ENCODE data around the gene FLRT1.
"Not testable (repeated sequence)": the region's sequence is repeated elsewhere in the genome, so short reads cannot be mapped to it uniquely, and the experiment has no call there.

FLRT1 gene

DNA sequence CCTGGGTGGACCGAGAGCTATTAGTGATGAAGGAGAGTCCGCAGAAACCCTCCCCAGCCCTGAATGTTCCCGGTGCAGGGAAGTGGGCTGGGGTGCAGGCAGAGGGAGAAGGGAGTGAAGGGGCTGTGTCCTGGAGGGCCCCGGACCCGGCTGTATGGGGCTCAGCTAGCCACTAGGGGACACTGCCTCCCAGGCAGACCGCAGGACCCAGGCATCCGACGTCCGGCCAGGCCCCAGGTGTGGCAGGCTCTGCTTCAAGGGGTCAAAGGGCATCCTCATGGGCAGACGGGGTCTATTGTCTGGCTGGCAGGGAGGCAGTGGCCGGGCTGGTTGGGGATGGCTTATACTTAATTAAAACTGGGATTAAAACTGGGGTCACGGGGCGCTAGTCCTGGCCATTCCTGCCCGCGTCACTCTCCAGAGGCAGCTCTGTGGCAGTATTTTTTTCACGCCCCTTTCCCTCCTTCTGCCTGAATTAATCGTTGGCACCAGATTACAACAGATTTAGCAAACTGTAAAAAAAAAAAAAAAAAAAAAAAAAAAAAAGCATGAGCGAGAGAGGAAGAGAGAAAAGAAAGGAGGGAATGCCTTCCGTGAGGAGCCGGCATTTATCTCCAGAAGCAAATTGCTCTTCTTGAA lies 5.1 kb downstream of the FLRT1 start:
- no peak overlapping the region for H3K4me3 ChIP-seq (ENCODE audit: low read length)
- TF ChIP-seq, protein P1, sequence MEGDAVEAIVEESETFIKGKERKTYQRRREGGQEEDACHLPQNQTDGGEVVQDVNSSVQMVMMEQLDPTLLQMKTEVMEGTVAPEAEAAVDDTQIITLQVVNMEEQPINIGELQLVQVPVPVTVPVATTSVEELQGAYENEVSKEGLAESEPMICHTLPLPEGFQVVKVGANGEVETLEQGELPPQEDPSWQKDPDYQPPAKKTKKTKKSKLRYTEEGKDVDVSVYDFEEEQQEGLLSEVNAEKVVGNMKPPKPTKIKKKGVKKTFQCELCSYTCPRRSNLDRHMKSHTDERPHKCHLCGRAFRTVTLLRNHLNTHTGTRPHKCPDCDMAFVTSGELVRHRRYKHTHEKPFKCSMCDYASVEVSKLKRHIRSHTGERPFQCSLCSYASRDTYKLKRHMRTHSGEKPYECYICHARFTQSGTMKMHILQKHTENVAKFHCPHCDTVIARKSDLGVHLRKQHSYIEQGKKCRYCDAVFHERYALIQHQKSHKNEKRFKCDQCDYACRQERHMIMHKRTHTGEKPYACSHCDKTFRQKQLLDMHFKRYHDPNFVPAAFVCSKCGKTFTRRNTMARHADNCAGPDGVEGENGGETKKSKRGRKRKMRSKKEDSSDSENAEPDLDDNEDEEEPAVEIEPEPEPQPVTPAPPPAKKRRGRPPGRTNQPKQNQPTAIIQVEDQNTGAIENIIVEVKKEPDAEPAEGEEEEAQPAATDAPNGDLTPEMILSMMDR (conservative IDR thresholded peaks at IDR 0.05; ENCODE audit: low read depth, low read length) = peak; percentile 73
- DNase-seq (ENCODE audit: low read depth) = peak; percentile 48

DNA sequence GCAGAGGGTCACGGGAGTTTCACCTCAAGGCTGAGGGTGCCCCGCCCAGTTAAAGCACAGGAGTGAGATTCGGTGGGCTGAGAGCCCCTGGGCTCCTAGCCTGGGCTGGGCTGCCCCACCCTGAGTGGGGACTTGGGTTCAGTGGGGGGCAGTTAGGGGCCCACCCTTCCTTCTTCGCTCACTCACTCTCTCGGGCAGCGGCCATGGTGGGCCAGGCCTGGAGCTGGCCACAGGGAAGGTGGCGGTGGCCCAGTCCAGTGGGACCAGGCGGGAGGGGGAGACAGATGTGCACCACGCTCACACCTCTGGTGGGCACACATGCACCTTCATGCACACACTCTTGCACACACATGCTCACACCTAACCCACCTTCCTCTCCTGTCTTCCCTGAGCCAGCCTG lies 6.1 kb downstream of the FLRT1 start:
- TF ChIP-seq, protein P1 (conservative IDR thresholded peaks at IDR 0.05; ENCODE audit: low read depth, low read length) = no peak
- DNase-seq (ENCODE audit: low read depth) = no peak
- no peak overlapping the region for H3K4me3 ChIP-seq (ENCODE audit: low read length)

- no peak overlapping the region for H3K4me3 ChIP-seq (ENCODE audit: low read length)
- TF ChIP-seq, protein P1 (conservative IDR thresholded peaks at IDR 0.05; ENCODE audit: low read depth, low read length) = no peak
- DNase-seq (ENCODE audit: low read depth) = no peak
Observed at GRCh38 chr11:64042301-64042700, 6.6 kb downstream of the FLRT1 start.

DNA sequence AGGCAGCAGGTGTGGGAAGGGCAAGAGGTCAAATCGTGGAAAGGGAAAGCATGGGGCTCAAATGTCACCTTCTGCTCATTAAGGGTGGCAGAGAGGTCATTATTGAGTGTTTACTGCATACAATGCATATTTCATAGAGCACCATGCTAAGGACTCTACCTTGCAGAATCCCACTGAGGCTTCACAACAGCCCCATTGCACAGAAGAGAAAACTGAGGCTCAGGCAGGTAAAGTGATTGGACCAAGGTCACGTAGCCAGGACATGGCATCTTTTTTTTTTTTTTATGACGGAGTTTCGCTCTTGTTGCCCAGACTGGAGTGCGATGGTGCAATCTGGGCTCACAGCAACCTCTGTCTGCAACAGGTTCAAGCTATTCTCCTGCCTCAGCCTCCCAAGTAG lies 7.8 kb downstream of the FLRT1 start:
- H3K4me3 ChIP-seq (ENCODE audit: low read length) = no peak overlapping the region
- TF ChIP-seq, protein P1 (conservative IDR thresholded peaks at IDR 0.05; ENCODE audit: low read depth, low read length) = no peak
- no peak for DNase-seq (ENCODE audit: low read depth)

DNA sequence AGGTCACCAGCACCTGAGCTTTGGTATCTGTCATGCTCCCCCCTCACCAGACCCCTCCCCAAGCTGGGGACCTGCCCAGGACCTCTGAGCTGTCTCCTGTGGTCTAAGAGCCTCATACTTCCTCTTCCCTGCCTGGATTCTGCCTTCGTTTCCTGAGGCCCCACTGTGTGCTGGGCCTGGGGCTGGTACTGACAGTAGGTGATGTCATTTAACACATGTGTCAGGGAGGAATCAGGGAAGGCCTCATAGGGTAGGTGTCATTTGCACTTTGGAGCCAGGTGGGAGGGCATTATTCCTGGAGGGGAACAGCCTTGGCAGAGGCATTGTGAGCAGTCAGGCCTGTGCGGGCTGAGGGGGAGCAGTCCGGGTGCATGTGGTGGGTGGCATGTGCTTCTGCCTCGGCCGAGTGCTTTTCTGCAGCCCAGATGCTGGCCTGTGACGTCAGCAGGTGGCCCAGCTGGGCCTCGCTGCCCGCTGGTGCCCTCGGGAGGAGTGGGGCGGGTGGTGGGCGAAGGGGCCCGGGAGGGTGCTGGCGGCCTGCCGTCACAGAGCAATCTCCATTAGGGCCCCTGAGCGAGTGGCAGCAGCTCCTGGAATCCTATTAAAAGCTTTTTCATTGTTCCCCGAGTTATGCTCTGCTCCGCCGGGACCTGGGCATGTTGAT lies 9.1 kb downstream of the FLRT1 start:
- H3K4me3 ChIP-seq (ENCODE audit: low read length) = no peak overlapping the region
- TF ChIP-seq, protein P1 (conservative IDR thresholded peaks at IDR 0.05; ENCODE audit: low read depth, low read length) = no peak
- no peak for DNase-seq (ENCODE audit: low read depth)

DNA sequence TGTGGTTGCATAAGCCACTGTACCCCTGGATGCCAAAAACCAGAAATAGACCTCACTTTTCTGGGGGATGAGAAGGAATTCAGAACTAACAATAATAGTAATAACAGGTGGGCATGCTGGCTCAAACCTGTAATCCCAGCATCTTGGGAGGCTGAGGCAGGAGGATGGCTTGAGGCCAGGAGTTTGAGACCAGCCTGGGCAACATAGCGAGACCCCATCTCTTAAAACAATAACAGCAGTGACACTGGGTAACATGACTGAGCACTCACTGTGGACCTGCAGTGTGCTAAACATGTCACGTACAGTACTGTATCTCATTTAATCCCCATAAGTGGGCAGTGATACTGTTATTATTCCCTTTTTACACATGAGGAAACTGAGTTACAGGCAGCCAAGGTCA lies 10.0 kb downstream of the FLRT1 start:
- no peak for DNase-seq (ENCODE audit: low read depth)
- TF ChIP-seq, protein P1 (conservative IDR thresholded peaks at IDR 0.05; ENCODE audit: low read depth, low read length) = no peak

GRCh38 chr11:64047373-64047772 lies 11.6 kb downstream of the FLRT1 start:
- not testable (repeated sequence) for DNase-seq (ENCODE audit: low read depth)

More for the DNA sequence above, 10.0 kb downstream of the FLRT1 start:
- no peak overlapping the region for H3K4me3 ChIP-seq (ENCODE audit: low read length)

More at GRCh38 chr11:64047373-64047772, 11.6 kb downstream of the FLRT1 start:
- not testable (repeated sequence) for H3K4me3 ChIP-seq (ENCODE audit: low read length)

Data from retinal pigment epithelial cell (primary cell).